Measurements from ENCODE around the gene NT5DC4. TPM values are rescaled to one million over a fixed set of nuclear protein-coding genes. Genes with fewer than 3 reads are reported as not detected.

Gene NT5DC4
- polyA plus RNA-seq, 2 of the 4 experiments (the other 2 are of a cell fraction), result not detected

DNA sequence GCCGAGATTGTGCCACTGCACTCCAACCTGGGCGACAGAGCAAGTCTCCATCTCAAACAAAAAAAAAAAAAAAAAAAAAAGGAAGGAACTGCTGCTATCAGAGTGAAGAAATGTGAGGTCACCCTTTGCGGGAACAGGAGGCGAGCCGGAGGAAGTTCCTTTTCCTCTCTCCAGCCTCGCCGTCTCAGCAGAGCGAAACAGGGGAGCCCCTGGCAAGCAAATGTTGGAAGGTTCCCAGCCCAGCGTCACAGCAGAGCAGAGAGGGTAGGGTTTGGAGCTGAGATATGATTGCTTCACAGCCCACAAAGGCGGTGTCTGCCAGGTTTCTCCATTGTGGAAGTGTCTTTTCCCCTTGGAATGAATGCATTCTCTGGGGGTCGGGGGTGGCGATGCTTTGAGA lies 46.6 kb upstream of the NT5DC4 start:
- H3K4me1 ChIP-seq, result no peaks in the 10 kb centered on the region
- DNase-seq (ENCODE audit: low read depth in 1 of 2, low spot score in 1 of 2) (no peak), ATAC-seq (peak in 1 of 2 experiments; percentile 32; a peak in 1 of 6 replicates), FAIRE-seq (no peak)
- no peaks in the 10 kb centered on the region for H3K9me3 ChIP-seq
- TF ChIP-seq FOSL2 (IDR thresholded peaks at IDR 0.05) (no peak), FOSL2 (CRISPR knock-in tag; IDR thresholded peaks at IDR 0.05) (no peak)
- TF ChIP-seq, protein P1, sequence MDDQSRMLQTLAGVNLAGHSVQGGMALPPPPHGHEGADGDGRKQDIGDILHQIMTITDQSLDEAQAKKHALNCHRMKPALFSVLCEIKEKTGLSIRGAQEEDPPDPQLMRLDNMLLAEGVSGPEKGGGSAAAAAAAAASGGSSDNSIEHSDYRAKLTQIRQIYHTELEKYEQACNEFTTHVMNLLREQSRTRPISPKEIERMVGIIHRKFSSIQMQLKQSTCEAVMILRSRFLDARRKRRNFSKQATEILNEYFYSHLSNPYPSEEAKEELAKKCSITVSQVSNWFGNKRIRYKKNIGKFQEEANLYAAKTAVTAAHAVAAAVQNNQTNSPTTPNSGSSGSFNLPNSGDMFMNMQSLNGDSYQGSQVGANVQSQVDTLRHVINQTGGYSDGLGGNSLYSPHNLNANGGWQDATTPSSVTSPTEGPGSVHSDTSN (IDR thresholded peaks at IDR 0.05), result no peak
- H3K4me3 ChIP-seq, result no peak overlapping the region
- H3K27ac ChIP-seq, result no peak overlapping the region
- ChIA-PET POLR2A (interaction anchor here (0.7 kb wide), 1 partner anchor 12 kb away, joined by 5 read pairs; no protein-coding TSS in a partner anchor), CTCF (interaction anchor here (0.7 to 1.4 kb wide), 5 partner anchors 12 to 49 kb away, joined by 3 to 5 read pairs (median 3); no protein-coding TSS in a partner anchor)
- no peak overlapping the region for H3K4me2 ChIP-seq
- 89% methylated on average over 12 of the region's 12 CpGs for WGBS (ENCODE audit: missing lambda C conversion rate)

- DNase-seq (ENCODE audit: low read depth in 1 of 2, low spot score in 1 of 2), result no peak
- no peaks in the 10 kb centered on the region for H3K9me3 ChIP-seq
- ChIA-PET POLR2A (no interaction called here), CTCF (interaction anchor here (1.1 to 16.4 kb wide), 3 partner anchors 8 to 52 kb away, joined by 4 to 116 read pairs (median 4); no protein-coding TSS in a partner anchor)
- H3K27ac ChIP-seq, result peak overlapping the region in 1 of 2 experiments; percentile 50; a peak in 1 of 6 replicates
- FAIRE-seq, result no peak
- TF ChIP-seq CHD4 (IDR thresholded peaks at IDR 0.05; ENCODE audit: borderline replicate concordance), result no peak
- TF ChIP-seq CEBPB (IDR thresholded peaks at IDR 0.05), result no peak
- TF ChIP-seq SREBF2 (IDR thresholded peaks at IDR 0.05), result no peak
- TF ChIP-seq USF2 (IDR thresholded peaks at IDR 0.05), result no peak
- no peak for TF ChIP-seq CTCF (IDR thresholded peaks at IDR 0.05)
- TF ChIP-seq HOXB5 (CRISPR knock-in tag; IDR thresholded peaks at IDR 0.05), result no peak
- no peak for TF ChIP-seq RAD21 (conservative IDR thresholded peaks at IDR 0.05 in 1 of 2, IDR thresholded peaks at IDR 0.05 in 1 of 2)
- no peak for TF ChIP-seq FOSB (CRISPR knock-in tag; IDR thresholded peaks at IDR 0.05)
- no peak for TF ChIP-seq CBX2 (IDR thresholded peaks at IDR 0.05; ENCODE audit: borderline replicate concordance, low read depth)
- TF ChIP-seq HOXA7 (CRISPR knock-in tag; IDR thresholded peaks at IDR 0.05), result no peak
- no peak for TF ChIP-seq ZC3H11A (IDR thresholded peaks at IDR 0.05)
- 75% methylated on average over 3 of the region's 3 CpGs for WGBS (ENCODE audit: missing lambda C conversion rate)
- no peak overlapping the region for H3K4me3 ChIP-seq
- ATAC-seq, result peak in 1 of 2 experiments; percentile 54; a peak in 4 of 6 replicates
- H3K4me2 ChIP-seq, result no peak overlapping the region
- peaks cover 6% of the 10 kb centered on the region; the same call in 1 of the 3 replicates for H3K4me1 ChIP-seq
Observed at GRCh38 chr2:112679484-112679883, 41.3 kb upstream of the NT5DC4 start.

DNA sequence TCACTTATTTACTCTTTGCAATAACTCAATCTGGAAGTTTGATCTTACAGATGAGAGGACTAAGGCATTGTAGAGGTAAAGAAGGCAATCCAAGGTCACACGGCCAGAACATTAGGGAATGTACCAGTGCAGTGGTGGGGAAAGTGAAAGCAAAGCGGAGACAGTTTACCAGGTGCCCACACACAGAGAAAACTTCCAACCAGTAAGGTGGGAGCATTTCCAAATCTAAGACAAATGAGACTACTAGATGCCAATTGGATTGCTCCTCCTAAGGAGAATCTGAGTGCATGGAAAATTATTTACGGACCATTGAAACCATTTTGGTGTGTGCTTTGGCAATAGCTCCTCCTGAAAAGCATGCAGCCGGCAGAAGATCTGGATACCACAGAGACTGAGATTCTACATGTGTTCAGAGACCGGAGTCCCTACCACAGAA lies 40.1 kb upstream of the NT5DC4 start:
- DNase-seq (ENCODE audit: low read depth in 1 of 2, low spot score in 1 of 2) (no peak), FAIRE-seq (no peak), ATAC-seq (no peak)
- TF ChIP-seq CBX2 (IDR thresholded peaks at IDR 0.05; ENCODE audit: borderline replicate concordance, low read depth) (no peak), POLR2AphosphoS2 (conservative IDR thresholded peaks at IDR 0.05; ENCODE audit: low read length) (no peak), NR3C1 (IDR thresholded peaks at IDR 0.05) (no peak), EHF (CRISPR knock-in tag; IDR thresholded peaks at IDR 0.05) (no peak), CTCF (IDR thresholded peaks at IDR 0.05) (no peak), ESRRA (IDR thresholded peaks at IDR 0.05; ENCODE audit: borderline replicate concordance, low read length) (no peak), HEYL (CRISPR knock-in tag; IDR thresholded peaks at IDR 0.05) (no peak)
- no peak overlapping the region for H3K4me2 ChIP-seq
- POLR2A ChIA-PET, result no interaction called here
- H3K9me3 ChIP-seq, result no peaks in the 10 kb centered on the region
- 84% methylated on average over 5 of the region's 5 CpGs for WGBS (ENCODE audit: missing lambda C conversion rate)
- peaks cover 6% of the 10 kb centered on the region; the same call in 1 of the 3 replicates for H3K4me1 ChIP-seq
- CTCF ChIA-PET, result interaction anchor here (0.6 to 16.4 kb wide), 3 partner anchors 10 to 46 kb away, joined by 4 to 116 read pairs (median 4); no protein-coding TSS in a partner anchor
- no peak overlapping the region for H3K4me3 ChIP-seq
- H3K27ac ChIP-seq, result no peak overlapping the region
